ENCODE measurements around the gene CDC42BPB. TPM values are rescaled to one million over a fixed set of nuclear protein-coding genes. Genes with fewer than 3 reads are reported as not detected.

Gene CDC42BPB
- total RNA-seq, 4 donors from 2014 or later = 80.6 to 157 (median 118) TPM

DNA sequence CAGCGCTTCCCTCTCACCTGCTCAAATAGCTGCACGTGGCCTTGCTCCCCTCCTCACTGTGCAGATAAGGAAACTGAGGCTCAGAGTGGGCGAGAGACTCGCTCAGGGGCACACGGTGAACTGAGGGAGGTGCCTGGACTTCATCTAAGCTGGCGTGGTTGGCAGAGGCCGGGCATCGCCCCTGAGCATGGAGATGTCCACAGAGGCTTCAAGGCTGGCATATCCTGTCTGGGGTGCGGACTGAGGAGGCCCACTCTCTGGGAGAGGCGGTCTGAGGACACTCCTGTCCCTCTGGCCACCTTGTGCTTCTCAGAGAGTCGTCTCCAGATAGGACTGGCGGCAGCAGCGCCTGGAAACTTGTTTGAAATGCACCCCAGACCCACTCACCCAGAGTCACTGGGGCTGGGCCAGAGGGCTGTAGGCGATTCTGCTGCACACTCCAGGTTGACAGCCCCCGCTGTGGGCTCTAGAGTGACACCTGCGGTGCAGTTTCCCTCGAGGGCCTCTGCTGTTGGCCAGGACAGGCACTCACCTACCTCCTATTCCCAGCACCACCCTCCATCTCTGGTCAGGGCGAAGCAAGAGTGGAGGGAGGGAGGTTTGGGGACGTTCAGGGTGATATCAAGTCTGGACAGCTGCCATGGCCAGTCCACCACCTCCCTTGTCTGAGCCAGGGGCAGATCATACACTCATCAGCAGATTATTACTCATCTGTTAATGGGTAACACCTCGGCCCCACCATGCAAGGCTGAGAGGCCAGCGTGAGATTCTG, 15.4 kb upstream of the CDC42BPB start:
- TF ChIP-seq POLR2A (IDR thresholded peaks at IDR 0.05) = no peak
- TF ChIP-seq CTCF (IDR thresholded peaks at IDR 0.05) = no peak
- no peaks in the 10 kb centered on the region for H3K27me3 ChIP-seq
- no peaks in the 10 kb centered on the region for H3K36me3 ChIP-seq
- DNase-seq = no peak
- no peak overlapping the region for H3K4me3 ChIP-seq
- no peak overlapping the region for H3K27ac ChIP-seq
- no peaks in the 10 kb centered on the region for H3K9me3 ChIP-seq
- peaks cover 0 to 11% of the 10 kb centered on the region in 2 donors for H3K4me1 ChIP-seq
- intact Hi-C loops (cut with DNase I; ENCODE audit: low total_unique reads) = no loop called here

DNA sequence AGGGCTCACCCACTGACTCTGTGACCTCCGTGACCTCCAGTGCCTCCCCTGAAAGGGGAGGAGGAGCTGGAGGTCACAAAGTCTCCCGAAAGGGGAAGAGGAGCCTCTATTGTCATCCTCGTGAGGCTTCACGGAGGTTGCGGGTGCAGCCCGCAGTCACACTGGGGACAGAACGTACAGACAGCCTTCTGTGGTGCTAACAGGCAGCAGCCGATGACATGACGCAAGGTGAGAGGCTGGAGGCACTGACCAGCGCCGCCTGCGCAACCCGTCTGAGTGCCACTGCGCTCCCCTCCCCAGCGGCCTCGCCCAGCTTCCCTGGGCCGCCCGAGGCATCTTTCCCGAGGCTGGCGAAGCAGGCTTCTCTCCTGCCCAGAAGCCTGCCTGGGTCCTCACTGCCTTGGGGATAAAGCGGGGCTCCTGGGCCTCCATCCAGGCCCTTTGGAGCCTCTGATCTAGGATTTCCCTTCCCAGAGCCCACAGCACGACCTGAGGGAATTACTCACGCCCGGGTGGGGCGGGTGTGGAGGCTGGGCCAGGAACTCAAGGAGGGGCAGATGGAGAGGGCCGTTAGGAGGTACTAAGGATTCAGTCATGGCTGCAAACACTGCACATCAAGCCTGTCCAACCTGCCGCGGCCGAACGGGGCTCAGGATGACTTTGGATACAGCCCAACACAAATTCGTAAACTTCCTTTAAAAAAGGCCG, 14.3 kb upstream of the CDC42BPB start:
- H3K4me1 ChIP-seq = peaks cover 0 to 11% of the 10 kb centered on the region in 2 donors

DNA sequence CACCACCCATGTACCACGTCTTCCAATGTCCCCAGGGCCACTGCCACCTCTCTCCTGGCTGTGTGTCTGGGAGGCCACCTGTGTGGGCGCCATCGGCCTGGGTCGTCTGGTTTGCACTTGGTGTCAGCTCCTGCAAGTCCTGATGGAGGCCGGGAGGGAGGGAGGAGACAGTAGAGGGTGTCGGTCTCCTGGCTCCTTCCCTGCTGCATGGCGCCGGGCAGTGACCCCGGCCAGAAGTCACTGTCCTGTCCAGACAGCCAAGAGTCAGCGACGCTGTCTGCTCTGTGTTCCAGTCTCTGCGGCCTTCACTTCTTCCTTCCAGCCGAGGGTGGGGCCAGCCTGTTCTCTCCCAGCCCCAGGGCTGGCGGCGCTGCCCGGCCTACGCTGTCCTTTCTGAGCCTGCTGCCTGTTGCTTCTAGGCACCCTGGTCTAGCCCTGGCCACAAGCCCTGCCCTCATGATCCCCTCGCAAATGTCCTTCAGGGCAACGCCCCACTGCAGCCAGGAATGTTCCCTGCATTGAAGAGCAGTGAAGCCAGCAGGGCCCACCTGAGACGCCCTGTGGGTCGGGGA, 13.7 kb upstream of the CDC42BPB start:
- no peak for DNase-seq
- intact Hi-C loops (cut with DNase I; ENCODE audit: low total_unique reads) = no loop called here

More for the DNA sequence above, 14.3 kb upstream of the CDC42BPB start:
- Histone ChIP-seq H3K36me3 (no peaks in the 10 kb centered on the region), H3K27ac (no peak overlapping the region), H3K4me3 (no peak overlapping the region), H3K9me3 (no peaks in the 10 kb centered on the region), H3K27me3 (no peaks in the 10 kb centered on the region)
- TF ChIP-seq POLR2A (IDR thresholded peaks at IDR 0.05) = no peak
- no peak for TF ChIP-seq CTCF (IDR thresholded peaks at IDR 0.05)
- intact Hi-C loops (cut with DNase I; ENCODE audit: low total_unique reads) = no loop called here
- DNase-seq = no peak

GRCh38 chr14:103070263-103070885, 13.0 kb upstream of the CDC42BPB start:
- TF ChIP-seq POLR2A (IDR thresholded peaks at IDR 0.05) (no peak), CTCF (IDR thresholded peaks at IDR 0.05) (no peak)
- no peak for DNase-seq
- intact Hi-C loops (cut with DNase I; ENCODE audit: low total_unique reads) = no loop called here
- Histone ChIP-seq H3K27me3 (no peaks in the 10 kb centered on the region), H3K4me1 (peaks cover 0 to 6% of the 10 kb centered on the region in 2 donors), H3K9me3 (no peaks in the 10 kb centered on the region), H3K27ac (no peak overlapping the region), H3K36me3 (no peaks in the 10 kb centered on the region), H3K4me3 (no peak overlapping the region)

More for the DNA sequence above, 13.7 kb upstream of the CDC42BPB start:
- TF ChIP-seq CTCF (IDR thresholded peaks at IDR 0.05) (no peak), POLR2A (IDR thresholded peaks at IDR 0.05) (no peak)
- H3K27me3 ChIP-seq = no peaks in the 10 kb centered on the region
- H3K4me1 ChIP-seq = peaks cover 0 to 11% of the 10 kb centered on the region in 2 donors
- no peaks in the 10 kb centered on the region for H3K9me3 ChIP-seq
- H3K4me3 ChIP-seq = no peak overlapping the region
- no peak overlapping the region for H3K27ac ChIP-seq
- H3K36me3 ChIP-seq = no peaks in the 10 kb centered on the region
